WTC11 (cell line): ENCODE measurements around the gene ITFG1. TPM values are rescaled to one million over a fixed set of nuclear protein-coding genes. Genes with fewer than 3 reads are reported as not detected.

Source experiments
- ATAC-seq: fragments of 200-7000 bp; cut with Tn5 transposase; 2 replicates; pipeline ENCODE4 v1.10.0; 2021; ENCODE audit warnings: mild to moderate bottlenecking, moderate library complexity
- CTCF ChIA-PET: fragments of 300-600 bp; sonication (Branson Sonifier 250); formaldehyde crosslinking; loops from one replicate; lab custom pipeline; 2021; ENCODE audit warnings: antibody characterized with exemption; lab: Charles Lee
- POLR2A ChIA-PET: fragments of 350-600 bp; sonication (Branson Sonifier 250); formaldehyde crosslinking; loops from one replicate; lab custom pipeline; 2021; ENCODE audit warnings: antibody characterized with exemption; lab: Charles Lee
- DNase-seq: peaks from one replicate; pipeline ENCODE4 v3.0.0; 2021; ENCODE audit warnings: low spot score
- H3K27ac Mint-ChIP-seq: 2 replicates; pipeline ENCODE4 v1.8.0; 2021; ENCODE audit warnings: mixed read lengths
- H3K27me3 Mint-ChIP-seq: 2 replicates; pipeline ENCODE4 v1.8.0; 2021; ENCODE audit warnings: low read depth, mild to moderate bottlenecking, moderate library complexity, mixed read lengths
- H3K36me3 Mint-ChIP-seq: 2 replicates; pipeline ENCODE4 v1.8.0; 2021; ENCODE audit warnings: mixed read lengths
- H3K4me1 Mint-ChIP-seq: 2 replicates; pipeline ENCODE4 v1.8.0; 2022; ENCODE audit warnings: mixed read lengths
- H3K4me3 Mint-ChIP-seq: 2 replicates; pipeline ENCODE4 v1.8.0; 2021; ENCODE audit warnings: mild to moderate bottlenecking, moderate library complexity, mixed read lengths
- H3K9me3 Mint-ChIP-seq: 2 replicates; pipeline ENCODE4 v1.8.0; 2021; ENCODE audit warnings: mixed read lengths
- AFF4 ChIP-seq: sonication (generic); formaldehyde crosslinking; IDR thresholded peaks from 2 replicates; pipeline ENCODE4 v1.8.1; 2023; ENCODE audit warnings: mild to moderate bottlenecking, missing genetic modification reagents, borderline replicate concordance
- ATF1 ChIP-seq: sonication (generic); formaldehyde crosslinking; IDR thresholded peaks from 2 replicates; pipeline ENCODE4 v1.8.1; 2023; ENCODE audit warnings: mild to moderate bottlenecking, moderate library complexity, missing genetic modification reagents
- CDX4 ChIP-seq: fragments of 250-450 bp; sonication (Bioruptor Pico); IDR thresholded peaks from 2 replicates; pipeline ENCODE4 v1.9.0; 2021; ENCODE audit warnings: moderate library complexity, mild to moderate bottlenecking, inconsistent platforms, borderline replicate concordance
- CREB1 ChIP-seq: sonication (generic); formaldehyde crosslinking; IDR thresholded peaks from 2 replicates; pipeline ENCODE4 v1.8.0; 2023; ENCODE audit warnings: mild to moderate bottlenecking, missing genetic modification reagents
- ERG ChIP-seq: fragments of 250-450 bp; sonication (Bioruptor Pico); IDR thresholded peaks from 2 replicates; pipeline ENCODE4 v1.8.0; 2021; ENCODE audit warnings: mild to moderate bottlenecking
- ESRRA ChIP-seq: sonication (generic); formaldehyde crosslinking; IDR thresholded peaks from 2 replicates; pipeline ENCODE4 v1.8.1; 2022; ENCODE audit warnings: mild to moderate bottlenecking, missing genetic modification reagents, borderline replicate concordance
- HMGA2 ChIP-seq: fragments of 250-450 bp; sonication (Bioruptor Pico); IDR thresholded peaks from 2 replicates; pipeline ENCODE4 v1.4.0; 2021; ENCODE audit warnings: mild to moderate bottlenecking, moderate library complexity
- IRF1 ChIP-seq: sonication (generic); formaldehyde crosslinking; IDR thresholded peaks from 2 replicates; pipeline ENCODE4 v1.8.0; 2023; ENCODE audit warnings: missing genetic modification reagents
- NFATC4 ChIP-seq: fragments of 250-450 bp; sonication (Bioruptor Pico); IDR thresholded peaks from 2 replicates; pipeline ENCODE4 v1.9.0; 2021; ENCODE audit warnings: mild to moderate bottlenecking
- PRRX2 ChIP-seq: fragments of 250-450 bp; sonication (Bioruptor Pico); IDR thresholded peaks from 2 replicates; pipeline ENCODE4 v1.8.0; 2021; ENCODE audit warnings: mild to moderate bottlenecking
- SMAD4 ChIP-seq: sonication (generic); formaldehyde crosslinking; IDR thresholded peaks from 2 replicates; pipeline ENCODE4 v1.8.0; 2022; ENCODE audit warnings: mild to moderate bottlenecking, missing genetic modification reagents
- SOX15 ChIP-seq: fragments of 250-450 bp; sonication (Bioruptor Pico); IDR thresholded peaks from 2 replicates; pipeline ENCODE4 v1.9.0; 2021; ENCODE audit warnings: mild to moderate bottlenecking
- TEAD4 ChIP-seq: sonication (generic); formaldehyde crosslinking; IDR thresholded peaks from 2 replicates; pipeline ENCODE4 v1.8.0; 2022; ENCODE audit warnings: mild to moderate bottlenecking, missing genetic modification reagents
- USF1 ChIP-seq: sonication (generic); formaldehyde crosslinking; IDR thresholded peaks from 2 replicates; pipeline ENCODE4 v1.8.0; 2022; ENCODE audit warnings: mild to moderate bottlenecking, missing genetic modification reagents
- ZNF396 ChIP-seq: fragments of 250-450 bp; sonication (Bioruptor Pico); IDR thresholded peaks from 2 replicates; pipeline ENCODE4 v1.8.0; 2021; ENCODE audit warnings: mild to moderate bottlenecking, moderate library complexity, borderline replicate concordance
- ZSCAN18 ChIP-seq: fragments of 250-450 bp; sonication (Bioruptor Pico); IDR thresholded peaks from 2 replicates; pipeline ENCODE4 v2.1.2; 2022; ENCODE audit warnings: mild to moderate bottlenecking, moderate library complexity
- total RNA-seq: library from RNA; stranded (reverse); gene quantifications from 3 replicates; pipeline ENCODE4 v1.2.3, GENCODE V29; 2021

Gene ITFG1
- total RNA-seq, 1 experiment from 2014 or later: 21.1 TPM

- TF ChIP-seq AFF4 (CRISPR knock-in tag) (no peak), CREB1 (CRISPR knock-in tag) (no peak), ZSCAN18 (no peak), SMAD4 (CRISPR knock-in tag) (no peak), CDX4 (CRISPR knock-in tag) (no peak), ZNF396 (CRISPR knock-in tag) (no peak), ESRRA (CRISPR knock-in tag) (no peak), PRRX2 (CRISPR knock-in tag) (no peak), NFATC4 (CRISPR knock-in tag) (no peak), USF1 (CRISPR knock-in tag) (no peak), HMGA2 (CRISPR knock-in tag) (no peak)
These were observed 46.8 kb upstream of the ITFG1 start (continued) for GRCh38 chr16:47507701-47508100.

GRCh38 chr16:47506800-47507199 is 45.9 kb upstream of the ITFG1 start:
- H3K36me3 Mint-ChIP-seq: peaks cover 17% of the 10 kb centered on the region
- H3K27me3 Mint-ChIP-seq: no peaks in the 10 kb centered on the region
- POLR2A ChIA-PET: no interaction called here
- peaks cover 14% of the 10 kb centered on the region for H3K4me1 Mint-ChIP-seq
- DNase-seq: no peak
- H3K9me3 Mint-ChIP-seq: no peaks in the 10 kb centered on the region
- no peak overlapping the region for H3K27ac Mint-ChIP-seq
- no peak for TF ChIP-seq IRF1
- TF ChIP-seq SOX15 (CRISPR knock-in tag): no peak
- no peak for TF ChIP-seq ATF1 (CRISPR knock-in tag)
- no peak for TF ChIP-seq AFF4 (CRISPR knock-in tag)
- TF ChIP-seq ERG (CRISPR knock-in tag): no peak
- no peak for TF ChIP-seq TEAD4 (CRISPR knock-in tag)
- TF ChIP-seq, all 79 proteins: peak for 0
- CTCF ChIA-PET: interaction anchor here (1.0 kb wide), 1 partner anchor 363 kb away, joined by 4 read pairs; the partner anchor contains the start of gene NETO2
- ATAC-seq: no peak
- no peak overlapping the region for H3K4me3 Mint-ChIP-seq
